ENCODE measurements around the gene GALNTL6. TPM values are rescaled to one million over a fixed set of nuclear protein-coding genes. Genes with fewer than 3 reads are reported as not detected.

The GALNTL6 gene
- total RNA-seq, 1 experiment from 2014 or later: not detected

GRCh38 chr4:173056710-173057109 is 1243.5 kb downstream of the GALNTL6 start:
- H3F3A ChIP-seq (ENCODE audit: insufficient read depth, low read depth): no peaks in the 10 kb centered on the region
- intact Hi-C loops (cut with micrococcal nuclease; ENCODE audit: unreplicated experiment): no loop called here
- H3K36me3 ChIP-seq (ENCODE audit: low read depth): no peaks in the 10 kb centered on the region
- no peaks in the 10 kb centered on the region for H3K79me2 ChIP-seq (ENCODE audit: low read depth)
- H4K20me1 ChIP-seq (ENCODE audit: insufficient read depth): no peaks in the 10 kb centered on the region
- H3K4me3 ChIP-seq: no peak overlapping the region
- BruUV-seq (replicated peaks): no TSS peak
- H3K4me1 ChIP-seq (replicated peaks; ENCODE audit: insufficient read depth): no peaks in the 10 kb centered on the region
- ChIA-PET CTCF (no interaction called here), POLR2A (ENCODE audit: unreplicated experiment) (no interaction called here)
- TF ChIP-seq EZH2 (IDR thresholded peaks at IDR 0.05; ENCODE audit: low read depth) (no peak), CTCF (conservative IDR thresholded peaks at IDR 0.05) (no peak)
- no peak overlapping the region for H3K4me2 ChIP-seq
- no peak overlapping the region for H3K27ac ChIP-seq
- no peak for DNase-seq
- no peaks in the 10 kb centered on the region for H3K9me2 ChIP-seq (ENCODE audit: insufficient read depth)
- no peaks in the 10 kb centered on the region for H3K27me3 ChIP-seq (ENCODE audit: insufficient read depth, low read depth)
- no peaks in the 10 kb centered on the region for H3K9me3 ChIP-seq (ENCODE audit: insufficient read depth, low read depth)
- no peak overlapping the region for H2AFZ ChIP-seq

- no peaks in the 10 kb centered on the region for H3K79me2 ChIP-seq (ENCODE audit: low read depth)
- no peaks in the 10 kb centered on the region for H3K4me1 ChIP-seq (replicated peaks; ENCODE audit: insufficient read depth)
- no peak overlapping the region for H3K4me2 ChIP-seq
- ChIA-PET CTCF (interaction anchor here (0.7 kb wide), 1 partner anchor 330 kb away, joined by 3 read pairs; no protein-coding TSS in a partner anchor), POLR2A (ENCODE audit: unreplicated experiment) (no interaction called here)
- no peak overlapping the region for H3K27ac ChIP-seq
- no TSS peak for BruUV-seq (replicated peaks)
- no peaks in the 10 kb centered on the region for H3K9me3 ChIP-seq (ENCODE audit: insufficient read depth, low read depth)
- no peaks in the 10 kb centered on the region for H3K36me3 ChIP-seq (ENCODE audit: low read depth)
- H3K9me2 ChIP-seq (ENCODE audit: insufficient read depth): no peaks in the 10 kb centered on the region
- no peaks in the 10 kb centered on the region for H3F3A ChIP-seq (ENCODE audit: insufficient read depth, low read depth)
- TF ChIP-seq EZH2 (IDR thresholded peaks at IDR 0.05; ENCODE audit: low read depth) (no peak), CTCF (conservative IDR thresholded peaks at IDR 0.05) (no peak)
- no peak overlapping the region for H3K4me3 ChIP-seq
- H3K27me3 ChIP-seq (ENCODE audit: insufficient read depth, low read depth): no peaks in the 10 kb centered on the region
- no peak for DNase-seq
- H4K20me1 ChIP-seq (ENCODE audit: insufficient read depth): no peaks in the 10 kb centered on the region
- intact Hi-C loops (cut with micrococcal nuclease; ENCODE audit: unreplicated experiment): no loop called here
- H2AFZ ChIP-seq: no peak overlapping the region
These were observed 1244.2 kb downstream of the GALNTL6 start for GRCh38 chr4:173057442-173057841.

- intact Hi-C loops (cut with micrococcal nuclease; ENCODE audit: unreplicated experiment): no loop called here
These were observed 1244.7 kb downstream of the GALNTL6 start for GRCh38 chr4:173057901-173058300.

More at GRCh38 chr4:173057901-173058300, 1244.7 kb downstream of the GALNTL6 start:
- Histone ChIP-seq H2AFZ (no peak overlapping the region), H3K4me3 (no peak overlapping the region), H3K27ac (no peak overlapping the region), H3K4me2 (no peak overlapping the region), H3K4me1 (replicated peaks; ENCODE audit: insufficient read depth) (no peaks in the 10 kb centered on the region), H4K20me1 (ENCODE audit: insufficient read depth) (no peaks in the 10 kb centered on the region), H3K27me3 (ENCODE audit: insufficient read depth, low read depth) (no peaks in the 10 kb centered on the region), H3K36me3 (ENCODE audit: low read depth) (no peaks in the 10 kb centered on the region), H3K9me2 (ENCODE audit: insufficient read depth) (no peaks in the 10 kb centered on the region), H3K9me3 (ENCODE audit: insufficient read depth, low read depth) (no peaks in the 10 kb centered on the region), H3F3A (ENCODE audit: insufficient read depth, low read depth) (no peaks in the 10 kb centered on the region), H3K79me2 (ENCODE audit: low read depth) (no peaks in the 10 kb centered on the region)
- ChIA-PET POLR2A (ENCODE audit: unreplicated experiment) (no interaction called here), CTCF (no interaction called here)
- TF ChIP-seq EZH2 (IDR thresholded peaks at IDR 0.05; ENCODE audit: low read depth) (no peak), CTCF (conservative IDR thresholded peaks at IDR 0.05) (no peak)
- no peak for DNase-seq
- BruUV-seq (replicated peaks): no TSS peak
